ENCODE data around the gene CRACDL.

The CRACDL gene

GRCh38 chr2:98935777-98936352, at the start of gene CRACDL:
CRACDL (minus strand) TSS chr2:98936225; CDS start chr2:98846800, 89,425 bp downstream.
- no peak for DNase-seq

- DNase-seq: no peak
Measured at GRCh38 chr2:98975611-98976010, 39.6 kb upstream of the CRACDL start.

- no peak for DNase-seq
Measured at GRCh38 chr2:98972582-98973167, 36.6 kb upstream of the CRACDL start.

- no peak for DNase-seq
Measured at GRCh38 chr2:98959810-98960507, 23.9 kb upstream of the CRACDL start.

GRCh38 chr2:98952966-98953365, 16.9 kb upstream of the CRACDL start:
- no peak for DNase-seq

GRCh38 chr2:98948956-98949739, 13.1 kb upstream of the CRACDL start:
- no peak for DNase-seq

GRCh38 chr2:98947554-98947953, 11.5 kb upstream of the CRACDL start:
- DNase-seq: no peak

- DNase-seq: no peak
Measured at GRCh38 chr2:98946855-98947254, 10.8 kb upstream of the CRACDL start.

GRCh38 chr2:98944775-98945174, 8.8 kb upstream of the CRACDL start:
- no peak for DNase-seq

GRCh38 chr2:98940102-98940501, 4.1 kb upstream of the CRACDL start:
- no peak for DNase-seq

GRCh38 chr2:98937906-98938305, 1.9 kb upstream of the CRACDL start:
- DNase-seq: no peak

- peak; percentile 19 for DNase-seq
Measured at GRCh38 chr2:98936353-98937351, 627 bp upstream of the CRACDL start.

GRCh38 chr2:98935111-98935770, 784 bp downstream of the CRACDL start:
- DNase-seq: no peak

- DNase-seq: no peak
Measured at GRCh38 chr2:98932778-98933343, 3.2 kb downstream of the CRACDL start.

GRCh38 chr2:98932164-98932563, 3.9 kb downstream of the CRACDL start:
- DNase-seq: no peak

GRCh38 chr2:98931596-98931995, 4.4 kb downstream of the CRACDL start:
- no peak for DNase-seq

GRCh38 chr2:98929920-98930319, 6.1 kb downstream of the CRACDL start:
- no peak for DNase-seq

- DNase-seq: no peak
Measured at GRCh38 chr2:98928242-98928641, 7.8 kb downstream of the CRACDL start.

- DNase-seq: no peak
Measured at GRCh38 chr2:98927027-98927426, 9.0 kb downstream of the CRACDL start.

- DNase-seq: no peak
Measured at GRCh38 chr2:98926601-98927000, 9.4 kb downstream of the CRACDL start.

GRCh38 chr2:98924910-98925309, 11.1 kb downstream of the CRACDL start:
- no peak for DNase-seq
